Measurements from ENCODE around the gene FARS2.

- no peak for TF ChIP-seq POLR2A (IDR thresholded peaks at IDR 0.05)
- TF ChIP-seq CTCF (IDR thresholded peaks at IDR 0.05): no peak
Observed at GRCh38 chr6:5490501-5491069, 229.3 kb downstream of the FARS2 start.

Data from vagina (tissue), 2 donors.